ENCODE results near the gene L3HYPDH.
"Not testable (repeated sequence)": the region's sequence is repeated elsewhere in the genome, so short reads cannot be mapped to it uniquely, and the experiment has no call there.

L3HYPDH gene

DNA sequence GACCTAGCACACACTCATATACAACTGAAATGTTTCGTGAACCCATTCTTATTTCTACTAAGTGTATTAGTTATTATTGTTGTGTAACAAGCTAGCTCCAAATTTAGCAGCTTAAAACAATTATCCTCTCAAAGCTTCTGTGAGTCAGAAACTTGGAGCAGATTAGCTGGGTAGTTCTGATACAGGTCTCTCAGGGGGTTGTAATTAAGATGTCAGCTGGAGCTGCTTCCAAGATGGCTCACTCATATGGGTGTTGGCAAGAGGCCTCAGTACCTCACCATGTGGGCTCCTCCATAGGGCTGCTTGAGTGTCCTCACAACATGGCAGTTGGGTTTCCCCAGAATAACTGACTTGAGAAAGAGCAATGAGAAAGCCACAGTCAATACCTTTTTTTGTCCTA is 28.8 kb downstream of the L3HYPDH start:
- no peak overlapping the region for H3K4me3 ChIP-seq (ENCODE audit: low read depth, low read length)
- in situ Hi-C loops (cut with HindIII; ENCODE audit: low sequenced_read_pairs) = no loop called here
- TF ChIP-seq, protein P1, sequence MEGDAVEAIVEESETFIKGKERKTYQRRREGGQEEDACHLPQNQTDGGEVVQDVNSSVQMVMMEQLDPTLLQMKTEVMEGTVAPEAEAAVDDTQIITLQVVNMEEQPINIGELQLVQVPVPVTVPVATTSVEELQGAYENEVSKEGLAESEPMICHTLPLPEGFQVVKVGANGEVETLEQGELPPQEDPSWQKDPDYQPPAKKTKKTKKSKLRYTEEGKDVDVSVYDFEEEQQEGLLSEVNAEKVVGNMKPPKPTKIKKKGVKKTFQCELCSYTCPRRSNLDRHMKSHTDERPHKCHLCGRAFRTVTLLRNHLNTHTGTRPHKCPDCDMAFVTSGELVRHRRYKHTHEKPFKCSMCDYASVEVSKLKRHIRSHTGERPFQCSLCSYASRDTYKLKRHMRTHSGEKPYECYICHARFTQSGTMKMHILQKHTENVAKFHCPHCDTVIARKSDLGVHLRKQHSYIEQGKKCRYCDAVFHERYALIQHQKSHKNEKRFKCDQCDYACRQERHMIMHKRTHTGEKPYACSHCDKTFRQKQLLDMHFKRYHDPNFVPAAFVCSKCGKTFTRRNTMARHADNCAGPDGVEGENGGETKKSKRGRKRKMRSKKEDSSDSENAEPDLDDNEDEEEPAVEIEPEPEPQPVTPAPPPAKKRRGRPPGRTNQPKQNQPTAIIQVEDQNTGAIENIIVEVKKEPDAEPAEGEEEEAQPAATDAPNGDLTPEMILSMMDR (IDR thresholded peaks at IDR 0.05; ENCODE audit: low read depth, low read length, missing control alignments) = no peak
- no peak for DNase-seq (ENCODE audit: low read depth)

DNA sequence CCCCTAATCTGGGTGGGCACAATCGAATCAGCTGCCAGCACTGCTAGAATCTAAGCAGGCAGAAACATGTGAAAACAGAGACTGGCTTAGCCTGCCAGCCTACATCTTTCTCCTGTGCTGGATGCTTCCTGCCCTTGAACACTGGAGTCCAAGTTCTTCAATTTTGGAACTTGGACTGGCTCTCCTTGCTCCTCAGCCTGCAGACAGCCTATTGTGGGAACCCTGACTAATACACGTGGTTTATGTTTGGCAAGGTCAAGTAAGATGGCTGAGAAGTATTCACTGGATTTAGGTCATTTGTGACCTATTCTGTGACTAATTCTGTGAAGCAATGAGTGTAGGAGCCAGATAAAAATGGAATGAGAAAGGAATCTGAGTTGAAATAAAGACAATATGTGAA is 30.1 kb downstream of the L3HYPDH start:
- no peak overlapping the region for H3K4me3 ChIP-seq (ENCODE audit: low read depth, low read length)
- TF ChIP-seq, protein P1 (IDR thresholded peaks at IDR 0.05; ENCODE audit: low read depth, low read length, missing control alignments) = no peak
- in situ Hi-C loops (cut with HindIII; ENCODE audit: low sequenced_read_pairs) = no loop called here
- peak; percentile 85 for DNase-seq (ENCODE audit: low read depth)

DNA sequence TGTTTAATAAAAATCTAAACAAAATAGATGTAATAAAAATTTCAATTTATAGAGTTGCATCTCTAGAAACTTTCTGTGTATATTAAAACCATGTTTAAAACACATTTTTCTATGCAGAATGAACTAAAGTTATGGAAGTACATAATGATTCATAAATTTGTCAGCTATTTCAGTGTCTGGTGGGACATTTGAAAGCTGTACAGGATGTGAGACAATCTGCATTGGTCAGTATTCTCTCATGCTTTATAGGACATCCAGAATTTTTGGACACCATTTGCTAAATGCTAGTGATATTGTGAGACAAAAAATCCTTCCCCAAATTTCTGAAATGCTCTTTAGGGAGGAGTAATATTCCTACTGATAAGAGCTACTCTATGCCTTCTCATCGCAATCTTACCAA is 32.4 kb downstream of the L3HYPDH start:
- in situ Hi-C loops (cut with HindIII; ENCODE audit: low sequenced_read_pairs) = no loop called here
- TF ChIP-seq, protein P1 (IDR thresholded peaks at IDR 0.05; ENCODE audit: low read depth, low read length, missing control alignments) = no peak
- no peak overlapping the region for H3K4me3 ChIP-seq (ENCODE audit: low read depth, low read length)
- no peak for DNase-seq (ENCODE audit: low read depth)

DNA sequence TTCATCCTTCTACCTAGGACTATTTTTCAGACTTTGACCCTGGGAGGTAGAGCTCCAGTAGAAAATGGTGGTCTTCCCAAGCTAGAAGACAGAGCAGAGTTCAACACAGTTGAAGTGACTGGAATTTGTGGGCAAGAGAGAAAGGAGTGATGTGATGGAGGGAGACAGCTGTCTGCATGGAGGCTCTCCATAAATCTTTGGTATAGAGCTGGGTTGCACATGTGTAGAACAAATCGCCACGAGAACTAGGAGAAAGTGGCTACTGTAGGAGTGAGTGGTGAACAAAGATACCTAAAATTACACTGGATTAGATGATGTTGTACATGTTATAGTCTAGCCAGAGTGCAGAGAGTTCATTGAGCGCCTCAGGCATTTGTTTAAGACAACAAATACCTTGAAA is 33.5 kb downstream of the L3HYPDH start:
- in situ Hi-C loops (cut with HindIII; ENCODE audit: low sequenced_read_pairs) = no loop called here
- no peak overlapping the region for H3K4me3 ChIP-seq (ENCODE audit: low read depth, low read length)
- no peak for DNase-seq (ENCODE audit: low read depth)
- TF ChIP-seq, protein P1 (IDR thresholded peaks at IDR 0.05; ENCODE audit: low read depth, low read length, missing control alignments) = no peak

DNA sequence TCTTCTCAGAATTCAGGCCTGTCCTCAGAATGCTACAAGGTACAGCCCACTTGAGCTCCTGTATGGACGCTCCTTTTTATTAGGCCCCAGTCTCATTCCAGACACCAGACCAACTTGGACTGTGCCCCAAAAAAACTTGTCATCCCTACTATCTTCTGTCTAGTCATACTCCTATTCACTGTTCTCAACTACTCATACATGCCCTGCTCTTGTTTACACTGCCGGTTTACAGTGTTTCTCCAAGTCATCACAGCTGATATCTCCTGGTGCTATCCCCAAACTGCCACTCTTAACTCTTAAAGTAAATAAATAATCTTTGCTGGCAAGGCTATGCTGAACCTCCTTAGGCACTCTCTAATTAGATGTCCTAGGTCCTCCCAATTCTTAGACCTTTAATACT is 35.5 kb downstream of the L3HYPDH start:
- H3K4me3 ChIP-seq (ENCODE audit: low read depth, low read length); DNase-seq (ENCODE audit: low read depth); in situ Hi-C loops (cut with HindIII; ENCODE audit: low sequenced_read_pairs): not testable (repeated sequence)

DNA sequence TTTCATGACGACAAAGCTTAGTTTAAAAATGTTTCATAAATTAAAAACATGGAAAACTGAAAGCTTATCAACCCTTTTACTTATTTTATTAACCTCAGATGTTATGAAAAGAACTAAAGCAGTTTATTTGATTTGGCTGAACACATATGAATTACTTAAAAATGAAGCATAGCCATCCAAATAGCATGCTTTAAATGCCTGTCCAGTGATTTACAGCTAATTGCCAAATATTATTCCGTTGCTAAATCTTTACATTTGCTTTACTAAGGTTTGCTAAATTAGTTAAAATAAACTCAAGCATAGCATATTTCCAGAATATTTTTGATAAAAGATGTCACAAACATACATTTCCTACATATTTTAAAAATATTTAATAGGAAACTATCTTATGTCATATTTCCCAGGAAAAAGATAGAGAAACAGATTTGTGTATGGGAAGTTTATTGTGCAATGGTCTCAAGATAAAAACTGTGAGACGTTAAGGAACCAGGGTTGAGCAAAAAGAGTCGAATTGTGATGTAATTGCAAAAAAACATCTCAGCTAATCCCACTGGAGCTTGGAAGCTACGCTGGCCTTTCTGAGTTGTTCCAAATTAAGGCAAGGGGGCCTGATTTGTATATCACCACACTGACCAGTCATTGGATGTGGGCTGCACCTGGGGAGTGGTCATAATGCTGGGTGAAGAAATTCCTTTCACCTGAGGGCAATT is 44.8 kb downstream of the L3HYPDH start:
- TF ChIP-seq, protein P1 (IDR thresholded peaks at IDR 0.05; ENCODE audit: low read depth, low read length, missing control alignments) = no peak
- no peak for DNase-seq (ENCODE audit: low read depth)
- in situ Hi-C loops (cut with HindIII; ENCODE audit: low sequenced_read_pairs) = no loop called here
- H3K4me3 ChIP-seq (ENCODE audit: low read depth, low read length) = no peak overlapping the region

DNA sequence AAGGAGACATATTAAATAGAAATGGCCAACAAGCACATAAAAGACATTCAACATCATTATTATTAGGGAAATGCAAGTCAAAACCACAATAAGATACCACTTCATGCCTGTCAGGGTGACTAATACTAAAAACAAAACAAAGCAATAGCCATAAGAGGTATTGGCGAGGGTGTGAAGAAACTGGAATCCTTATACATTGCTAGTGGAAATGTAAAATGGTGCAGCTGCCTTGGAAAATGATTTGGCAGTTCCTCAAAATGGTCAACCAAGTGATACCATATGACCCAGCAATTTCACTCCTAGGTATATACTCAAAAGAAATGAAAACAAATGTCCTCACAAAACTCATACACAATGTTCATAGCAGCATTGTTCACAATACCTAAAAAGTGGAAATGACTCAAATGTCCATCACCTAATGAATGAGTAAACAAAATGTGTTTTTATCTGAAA is 46.0 kb downstream of the L3HYPDH start:
- peak; percentile 60 for DNase-seq (ENCODE audit: low read depth)
- H3K4me3 ChIP-seq (ENCODE audit: low read depth, low read length) = no peak overlapping the region
- in situ Hi-C loops (cut with HindIII; ENCODE audit: low sequenced_read_pairs) = no loop called here
- TF ChIP-seq, protein P1 (IDR thresholded peaks at IDR 0.05; ENCODE audit: low read depth, low read length, missing control alignments) = no peak
